ENCODE measurements around the gene IL1A. TPM values are rescaled to one million over a fixed set of nuclear protein-coding genes. Genes with fewer than 3 reads are reported as not detected.
A peak's percentile ranks its signal among the peaks of the same experiment; 100 is the strongest.

The IL1A gene
- total and polyA plus RNA-seq, 10 of the 15 experiments (the other 5 are each of a cell fraction or from before 2014, with no cell fraction given) = 0.10 to 8.7 (median 6.9) TPM

- WGBS (ENCODE audit: insufficient coverage, insufficient replicate concordance, low lambda C conversion rate, missing lambda C conversion rate) = 48% methylated on average over 21 of the region's 21 CpGs
- SMC1A ChIA-PET (ENCODE audit: uncharacterized antibody, unreplicated experiment) = interaction anchor here (0.7 to 10.9 kb wide), 29 partner anchors 9 to 217 kb away, joined by 3 to 455 read pairs (median 10); partner anchors contain the start of genes CHCHD5 and SLC20A1
- H3K9me3 ChIP-seq (replicated peaks; ENCODE audit: control insufficient read depth, insufficient read depth, low read length) = no peaks in the 10 kb centered on the region
- CTCF ChIA-PET = interaction anchor here (0.8 to 12.8 kb wide), 33 partner anchors 10 to 231 kb away, joined by 3 to 671 read pairs (median 6); partner anchors contain the start of genes CHCHD5 and SLC20A1
- no peak overlapping the region for H2AFZ ChIP-seq (ENCODE audit: control insufficient read depth, low read depth, low read length)
- H3K27me3 ChIP-seq (replicated peaks in 1 of 2; ENCODE audit: control insufficient read depth in 2 of 2, insufficient read depth in 2 of 2, low read length in 1 of 2) = no peaks in the 10 kb centered on the region
- H3K27ac ChIP-seq (ENCODE audit: control insufficient read depth, insufficient read depth) = no peak overlapping the region
- no peaks in the 10 kb centered on the region for H3K79me2 ChIP-seq (ENCODE audit: control insufficient read depth, insufficient read depth, low read length)
- H3K9ac ChIP-seq (ENCODE audit: control insufficient read depth, insufficient read depth, low read length) = no peak overlapping the region
- RAD21 ChIA-PET (ENCODE audit: unreplicated experiment) = interaction anchor here (0.8 to 10.7 kb wide), 24 partner anchors 9 to 217 kb away, joined by 3 to 494 read pairs (median 7); partner anchors contain the start of genes CHCHD5 and SLC20A1
- DNase-seq (ENCODE audit: low read depth, low spot score) = no peak
- POLR2A ChIA-PET = interaction anchor here (0.6 to 4.9 kb wide), 14 partner anchors 12 to 140 kb away, joined by 3 to 51 read pairs (median 6); partner anchors contain the start of genes CHCHD5 and SLC20A1
- TF ChIP-seq YY1 (IDR thresholded peaks at IDR 0.05; ENCODE audit: low read depth, low read length) (0 out of 2 replicates have a peak, but pooled peaks have one; percentile 8), SKIL (IDR thresholded peaks at IDR 0.05; ENCODE audit: low read depth, poor library complexity, severe bottlenecking) (no peak), HDGF (IDR thresholded peaks at IDR 0.05) (0 out of 2 replicates have a peak, but pooled peaks have one; percentile 41), SUPT20H (IDR thresholded peaks at IDR 0.05; ENCODE audit: borderline replicate concordance, control insufficient read depth, low read depth, low read length) (no peak), PAX5 (IDR thresholded peaks at IDR 0.05; ENCODE audit: borderline replicate concordance, low read depth, low read length) (no peak), ZSCAN29 (IDR thresholded peaks at IDR 0.05) (no peak), NR2F1 (conservative IDR thresholded peaks at IDR 0.05) (0 out of 2 replicates have a peak, but pooled peaks have one; percentile 51), PKNOX1 (IDR thresholded peaks at IDR 0.05) (no peak), SIX5 (IDR thresholded peaks at IDR 0.05; ENCODE audit: low read depth, low read length, severe bottlenecking) (no peak), SMC3 (IDR thresholded peaks at IDR 0.05; ENCODE audit: borderline replicate concordance, low read length) (peak; percentile 45; the same call in 1 of the 2 replicates), E2F4 (IDR thresholded peaks at IDR 0.05; ENCODE audit: low read depth, low read length) (no peak), CTCF (IDR thresholded peaks at IDR 0.05 in 2 of 3, conservative IDR thresholded peaks at IDR 0.05 in 1 of 3; ENCODE audit: control insufficient read depth in 2 of 3, extremely low read depth in 1 of 3, insufficient read depth in 1 of 3, low read depth in 3 of 3, low read length in 3 of 3) (peak; percentile 6 to 51 (median 42); a peak in 3 of 6 replicates), LARP7 (IDR thresholded peaks at IDR 0.05) (0 out of 2 replicates have a peak, but pooled peaks have one; percentile 13), IKZF1 (conservative IDR thresholded peaks at IDR 0.05) (0 out of 2 replicates have a peak, but pooled peaks have one; percentile 12), RAD21 (IDR thresholded peaks at IDR 0.05; ENCODE audit: insufficient read depth, low read depth, low read length) (peak; percentile 46)
- H3K4me1 ChIP-seq (ENCODE audit: control insufficient read depth, insufficient read depth, low read length) = peaks cover 22% of the 10 kb centered on the region
- H3K4me3 ChIP-seq = no peak overlapping the region
- in situ Hi-C loops (cut with MboI) (loop anchor here (5.0 kb wide), 2 partner anchors 98 to 123 kb away; no protein-coding TSS in a partner anchor), intact Hi-C loops (cut with micrococcal nuclease; ENCODE audit: unreplicated experiment) (loop anchor here (5.0 kb wide), 1 partner anchor 243 kb away; the partner anchor contains the start of gene TTL)
- H3K36me3 ChIP-seq (ENCODE audit: control insufficient read depth in 2 of 2, insufficient read depth in 2 of 2, low read length in 1 of 2) = no peaks in the 10 kb centered on the region
- ATAC-seq = peak; percentile 33
- BruUV-seq (replicated peaks) = no TSS peak
- FAIRE-seq = no peak
- no peak overlapping the region for H3K4me2 ChIP-seq (ENCODE audit: control insufficient read depth, insufficient read depth)
- no peaks in the 10 kb centered on the region for H4K20me1 ChIP-seq (ENCODE audit: control insufficient read depth, insufficient read depth)
Measured at GRCh38 chr2:112724591-112725525, 59.4 kb downstream of the IL1A start.

Data from GM12878 (cell line).